Calu3 (cell line): ENCODE data around the gene RSRC1. TPM values are rescaled to one million over a fixed set of nuclear protein-coding genes. Genes with fewer than 3 reads are reported as not detected.
A peak's percentile ranks its signal among the peaks of the same experiment; 100 is the strongest.

Source experiments
- BruUV-seq: library from RNA; stranded (reverse); fragments of 400-500 nt; replicated peaks from 2 replicates; lab custom pipeline; 2021; lab: Mats Ljungman, UMichigan
- CTCF ChIA-PET: fragments of 300-600 bp; sonication (Branson Sonifier 250); formaldehyde crosslinking; loops from one replicate; lab custom pipeline; 2022; ENCODE audit warnings: antibody characterized with exemption; lab: Charles Lee
- DNase-seq: peaks from one replicate; pipeline ENCODE4 v3.0.0; 2022
- H3K27ac Mint-ChIP-seq: one replicate; pipeline ENCODE4 v1.8.0; 2022; ENCODE audit warnings: mixed read lengths; ENCODE audit not compliant: unreplicated experiment
- H3K27me3 Mint-ChIP-seq: one replicate; pipeline ENCODE4 v1.8.0; 2022; ENCODE audit warnings: mixed read lengths; ENCODE audit not compliant: unreplicated experiment
- H3K36me3 Mint-ChIP-seq: one replicate; pipeline ENCODE4 v1.8.0; 2022; ENCODE audit warnings: mild to moderate bottlenecking, moderate library complexity, mixed read lengths; ENCODE audit not compliant: insufficient read depth, unreplicated experiment
- H3K4me1 Mint-ChIP-seq: one replicate; pipeline ENCODE4 v1.8.0; 2022; ENCODE audit warnings: mild to moderate bottlenecking, low read depth, mixed read lengths; ENCODE audit not compliant: unreplicated experiment
- H3K4me3 Mint-ChIP-seq: one replicate; pipeline ENCODE4 v1.8.0; 2022; ENCODE audit warnings: mild to moderate bottlenecking, low read depth, moderate library complexity, mixed read lengths; ENCODE audit not compliant: unreplicated experiment
- H3K9me3 Mint-ChIP-seq: one replicate; pipeline ENCODE4 v1.8.0; 2022; ENCODE audit warnings: low read depth, mixed read lengths; ENCODE audit not compliant: unreplicated experiment
- intact Hi-C: fragments of 100-400 bp; cut with micrococcal nuclease; formaldehyde crosslinking; loops from one replicate; pipeline ENCODE4 v1.10.0; 2022; ENCODE audit not compliant: unreplicated experiment
- total RNA-seq: library from RNA; stranded (reverse); gene quantifications from 2 replicates; pipeline ENCODE4 v1.2.3, GENCODE V29; 2022
- TF ChIP-seq, protein P1 (sequence below): fragments of 200-600 bp; IDR thresholded peaks from one replicate; pipeline ENCODE4 v1.8.0; 2022; ENCODE audit warnings: antibody characterized with exemption; ENCODE audit not compliant: unreplicated experiment

The RSRC1 gene
- total RNA-seq, 1 experiment from 2014 or later, result 81.3 TPM

DNA sequence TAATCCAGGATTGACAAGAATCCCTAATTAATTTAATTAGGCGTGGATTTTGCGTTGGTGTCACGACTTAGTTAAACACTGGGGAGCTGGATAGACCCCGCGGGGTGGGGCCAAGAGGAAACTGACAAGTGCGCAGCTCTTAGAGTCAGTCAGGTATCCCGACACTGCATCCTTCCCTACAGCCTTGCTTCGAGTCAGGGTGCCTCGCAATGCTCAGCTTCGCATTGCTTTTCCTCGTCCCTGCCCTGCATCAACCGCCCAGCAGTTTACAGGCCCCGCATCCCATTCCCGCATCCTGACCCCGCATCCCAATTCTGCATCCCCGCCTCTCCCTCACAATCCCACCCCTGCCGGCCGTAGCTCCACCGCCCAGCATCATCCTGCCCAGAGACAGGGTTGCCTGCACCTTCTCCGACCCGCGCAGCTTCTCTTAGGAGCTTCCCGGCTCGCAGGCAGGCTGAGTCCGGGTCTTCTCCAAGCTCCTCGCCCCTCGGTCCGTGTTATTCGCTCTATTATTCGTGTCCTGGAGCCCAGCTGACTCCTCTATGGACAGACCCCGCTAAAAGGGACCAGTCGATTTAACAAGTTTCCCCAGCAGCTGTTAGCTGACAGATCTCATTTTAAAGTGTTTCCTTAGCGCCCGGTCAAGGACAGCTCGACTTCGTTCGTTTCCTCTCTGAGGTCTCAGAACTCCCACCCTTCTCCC is 3.0 kb upstream of the RSRC1 start:
- DNase-seq, result no peak
- H3K27ac Mint-ChIP-seq, result no peak overlapping the region
- peaks cover 44% of the 10 kb centered on the region for H3K4me1 Mint-ChIP-seq
- H3K9me3 Mint-ChIP-seq, result no peaks in the 10 kb centered on the region
- CTCF ChIA-PET, result interaction anchor here (0.6 to 0.9 kb wide), 4 partner anchors 107 to 1162 kb away, joined by 3 to 4 read pairs (median 3); no protein-coding TSS in a partner anchor
- peak overlapping the region; percentile 81 for H3K4me3 Mint-ChIP-seq
- BruUV-seq, result no TSS peak
- H3K36me3 Mint-ChIP-seq, result peaks cover 58% of the 10 kb centered on the region
- H3K27me3 Mint-ChIP-seq, result peaks cover 21% of the 10 kb centered on the region
- intact Hi-C loops, result loop anchor here (5.0 kb wide), 1 partner anchor 325 kb away; no protein-coding TSS in a partner anchor
- TF ChIP-seq, protein P1, sequence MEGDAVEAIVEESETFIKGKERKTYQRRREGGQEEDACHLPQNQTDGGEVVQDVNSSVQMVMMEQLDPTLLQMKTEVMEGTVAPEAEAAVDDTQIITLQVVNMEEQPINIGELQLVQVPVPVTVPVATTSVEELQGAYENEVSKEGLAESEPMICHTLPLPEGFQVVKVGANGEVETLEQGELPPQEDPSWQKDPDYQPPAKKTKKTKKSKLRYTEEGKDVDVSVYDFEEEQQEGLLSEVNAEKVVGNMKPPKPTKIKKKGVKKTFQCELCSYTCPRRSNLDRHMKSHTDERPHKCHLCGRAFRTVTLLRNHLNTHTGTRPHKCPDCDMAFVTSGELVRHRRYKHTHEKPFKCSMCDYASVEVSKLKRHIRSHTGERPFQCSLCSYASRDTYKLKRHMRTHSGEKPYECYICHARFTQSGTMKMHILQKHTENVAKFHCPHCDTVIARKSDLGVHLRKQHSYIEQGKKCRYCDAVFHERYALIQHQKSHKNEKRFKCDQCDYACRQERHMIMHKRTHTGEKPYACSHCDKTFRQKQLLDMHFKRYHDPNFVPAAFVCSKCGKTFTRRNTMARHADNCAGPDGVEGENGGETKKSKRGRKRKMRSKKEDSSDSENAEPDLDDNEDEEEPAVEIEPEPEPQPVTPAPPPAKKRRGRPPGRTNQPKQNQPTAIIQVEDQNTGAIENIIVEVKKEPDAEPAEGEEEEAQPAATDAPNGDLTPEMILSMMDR, result no peak

DNA sequence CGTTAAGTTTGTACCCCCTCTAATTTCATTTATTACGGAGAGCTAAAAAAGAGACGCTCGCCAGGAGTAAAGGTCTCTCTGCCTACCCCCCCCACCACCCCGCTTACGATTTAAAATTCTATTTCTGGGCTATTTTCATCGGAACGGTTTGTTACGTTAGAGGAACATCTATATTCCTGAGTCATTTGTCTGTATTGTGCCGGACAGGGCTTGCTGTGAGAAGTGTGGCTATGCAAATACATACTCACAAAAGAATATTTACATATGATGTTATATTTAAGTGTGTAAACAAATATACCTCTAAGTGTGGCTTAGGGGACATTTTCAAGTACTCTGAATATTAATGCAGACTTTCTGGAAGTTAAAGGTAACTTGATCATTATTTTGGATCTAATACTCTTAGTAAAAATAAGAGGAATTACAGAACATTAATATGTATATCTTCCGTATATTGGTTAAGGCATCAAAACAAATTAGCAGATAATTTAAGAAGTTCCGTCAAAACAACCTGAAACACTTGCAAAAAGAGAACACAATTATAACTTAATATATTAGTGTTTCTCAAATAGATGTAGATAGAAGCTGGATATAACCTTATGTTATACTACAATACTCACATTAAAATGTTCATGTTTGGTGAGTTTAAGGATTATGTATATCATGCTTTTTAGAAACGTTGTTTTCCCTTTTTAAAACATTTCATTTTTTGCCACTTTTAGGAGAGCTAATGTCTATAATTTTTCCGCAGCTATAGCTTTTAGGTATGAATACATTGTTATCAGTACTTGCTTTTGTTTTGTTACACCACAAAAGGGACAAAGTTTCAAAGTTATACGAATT is 2.1 kb upstream of the RSRC1 start:
- BruUV-seq, result no TSS peak
- CTCF ChIA-PET, result interaction anchor here (0.6 to 0.9 kb wide), 2 partner anchors 178 to 223 kb away, joined by 3 read pairs; no protein-coding TSS in a partner anchor
- H3K9me3 Mint-ChIP-seq, result no peaks in the 10 kb centered on the region
- peaks cover 21% of the 10 kb centered on the region for H3K27me3 Mint-ChIP-seq
- no peak for DNase-seq
- peaks cover 49% of the 10 kb centered on the region for H3K4me1 Mint-ChIP-seq
- H3K27ac Mint-ChIP-seq, result no peak overlapping the region
- peaks cover 56% of the 10 kb centered on the region for H3K36me3 Mint-ChIP-seq
- TF ChIP-seq, protein P1, result no peak
- intact Hi-C loops, result loop anchor here (5.0 kb wide), 1 partner anchor 324 kb away; no protein-coding TSS in a partner anchor
- peak overlapping the region; percentile 81 for H3K4me3 Mint-ChIP-seq

DNA sequence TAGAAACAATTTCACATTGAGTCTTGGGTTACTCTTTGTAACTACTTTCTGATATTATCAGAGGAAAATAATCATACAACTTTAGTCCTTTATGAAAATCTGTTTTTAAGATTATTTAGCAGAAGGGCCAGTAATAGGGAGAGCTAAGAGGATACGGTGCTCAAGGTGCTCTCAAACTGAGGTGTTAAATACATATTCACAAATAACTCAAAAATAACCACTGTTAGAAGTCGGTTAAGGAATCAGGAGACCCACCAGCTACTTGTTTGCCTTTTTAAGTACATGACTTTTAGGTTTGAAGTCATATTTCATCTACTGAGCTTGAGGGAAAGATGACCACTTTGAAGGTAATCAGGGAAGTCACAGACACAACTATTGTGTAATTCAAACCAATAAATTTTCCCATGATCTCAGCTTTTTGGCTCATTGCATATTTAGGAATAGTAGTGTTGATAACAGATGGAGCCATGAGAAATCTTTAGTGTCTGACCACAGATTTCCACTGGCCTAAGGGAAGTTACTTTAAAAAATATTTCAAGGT is 1.4 kb upstream of the RSRC1 start:
- BruUV-seq, result no TSS peak
- peaks cover 53% of the 10 kb centered on the region for H3K36me3 Mint-ChIP-seq
- peaks cover 21% of the 10 kb centered on the region for H3K27me3 Mint-ChIP-seq
- intact Hi-C loops, result loop anchor here (5.0 kb wide), 1 partner anchor 324 kb away; no protein-coding TSS in a partner anchor
- no peaks in the 10 kb centered on the region for H3K9me3 Mint-ChIP-seq
- H3K4me1 Mint-ChIP-seq, result peaks cover 45% of the 10 kb centered on the region
- DNase-seq, result no peak
- TF ChIP-seq, protein P1, result no peak
- no peak overlapping the region for H3K27ac Mint-ChIP-seq
- no peak overlapping the region for H3K4me3 Mint-ChIP-seq
- CTCF ChIA-PET, result interaction anchor here (2.3 kb wide), 1 partner anchor 60 kb away, joined by 11 read pairs; no protein-coding TSS in a partner anchor

DNA sequence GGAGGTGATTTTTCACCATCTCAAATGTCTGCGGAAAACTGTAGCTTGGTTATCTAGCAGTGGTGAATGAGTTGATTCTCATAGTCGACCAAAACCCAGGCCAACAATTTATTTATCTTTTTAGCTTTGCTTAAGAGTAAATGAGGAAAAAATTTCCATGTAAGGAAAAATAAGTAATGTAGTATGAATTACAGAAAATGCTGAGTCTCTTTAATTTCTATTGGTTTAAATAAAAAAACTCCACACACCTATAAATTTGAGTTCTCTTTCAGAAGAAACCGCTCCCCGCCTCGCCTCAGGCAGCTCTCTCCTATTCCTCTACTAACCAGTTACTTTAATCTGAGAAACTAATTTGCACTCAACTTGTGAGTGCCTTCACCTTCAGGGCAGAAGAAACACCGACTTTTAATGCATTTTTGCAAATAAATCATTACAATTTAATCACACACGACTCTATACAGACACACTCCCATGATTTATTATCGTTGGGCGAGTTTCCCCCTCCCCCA is 540 bp upstream of the RSRC1 start:
- H3K27ac Mint-ChIP-seq, result peak overlapping the region; percentile 84
- peaks cover under 1% of the 10 kb centered on the region for H3K9me3 Mint-ChIP-seq
- H3K4me1 Mint-ChIP-seq, result peaks cover 39% of the 10 kb centered on the region
- H3K4me3 Mint-ChIP-seq, result peak overlapping the region; percentile 83
- no peak for DNase-seq
- CTCF ChIA-PET, result interaction anchor here (0.6 to 2.3 kb wide), 12 partner anchors 12 to 1474 kb away, joined by 3 to 11 read pairs (median 4); no protein-coding TSS in a partner anchor
- intact Hi-C loops, result loop anchor here (5.0 kb wide), 1 partner anchor 323 kb away; no protein-coding TSS in a partner anchor
- no TSS peak for BruUV-seq
- peaks cover 50% of the 10 kb centered on the region for H3K36me3 Mint-ChIP-seq
- TF ChIP-seq, protein P1, result no peak
- peaks cover 21% of the 10 kb centered on the region for H3K27me3 Mint-ChIP-seq
